Neural progenitor cell (in vitro differentiated cells): ENCODE data around the gene HNRNPLL. TPM values are rescaled to one million over a fixed set of nuclear protein-coding genes. Genes with fewer than 3 reads are reported as not detected.

ENCODE experiments used
- DNase-seq: peaks from one replicate; pipeline ENCODE4 v3.0.0-alpha.2; 2016; ENCODE audit warnings: low spot score
- H2AFZ ChIP-seq: fragments of 200-600 bp; sonication (generic); replicated peaks from 2 replicates; pipeline ENCODE4 v1.6.1; 2016; ENCODE audit warnings: antibody characterized with exemption
- H3F3A ChIP-seq: fragments of 200-600 bp; sonication (generic); 2 replicates; pipeline ENCODE4 v1.6.1; 2016; ENCODE audit warnings: antibody characterized with exemption, low read depth
- H3K27ac ChIP-seq: fragments of 200-600 bp; sonication (generic); 2 replicates; pipeline ENCODE4 v1.5.1; 2016; ENCODE audit warnings: mild to moderate bottlenecking
- H3K27me3 ChIP-seq: fragments of 200-600 bp; sonication (generic); 2 replicates; pipeline ENCODE4 v1.6.1; 2016; ENCODE audit warnings: mild to moderate bottlenecking, moderate library complexity
- H3K36me3 ChIP-seq: fragments of 200-600 bp; sonication (generic); 2 replicates; pipeline ENCODE4 v1.5.1; 2016
- H3K4me1 ChIP-seq: fragments of 200-600 bp; sonication (generic); 2 replicates; pipeline ENCODE4 v1.6.1; 2016; ENCODE audit warnings: mixed run types
- H3K4me2 ChIP-seq: fragments of 200-600 bp; sonication (generic); 2 replicates; pipeline ENCODE4 v1.6.1; 2016
- H3K4me3 ChIP-seq: fragments of 200-600 bp; sonication (generic); 2 replicates; pipeline ENCODE4 v1.5.1; 2016
- H3K79me2 ChIP-seq: fragments of 200-600 bp; sonication (generic); 2 replicates; pipeline ENCODE4 v1.6.1; 2016; ENCODE audit warnings: low read depth
- H3K9ac ChIP-seq: fragments of 200-600 bp; sonication (generic); 2 replicates; pipeline ENCODE4 v1.6.1; 2016
- H3K9me3 ChIP-seq: fragments of 200-600 bp; sonication (generic); 2 replicates; pipeline ENCODE4 v1.5.1; 2016; ENCODE audit warnings: low read depth
- H4K20me1 ChIP-seq: fragments of 200-600 bp; sonication (generic); 2 replicates; pipeline ENCODE4 v1.6.1; 2016; ENCODE audit warnings: low read depth
- H3K27ac Mint-ChIP-seq: 3 replicates; pipeline ENCODE4 v1.8.0; 2021; ENCODE audit warnings: mixed read lengths
- H3K27me3 Mint-ChIP-seq: 2 replicates; pipeline ENCODE4 v1.8.0; 2022; ENCODE audit warnings: low read depth, mild to moderate bottlenecking, inconsistent platforms, moderate library complexity, mixed read lengths; ENCODE audit not compliant: insufficient read depth
- H3K36me3 Mint-ChIP-seq: 3 replicates; pipeline ENCODE4 v1.8.0; 2021; ENCODE audit warnings: mixed read lengths
- H3K4me1 Mint-ChIP-seq: 3 replicates; pipeline ENCODE4 v1.8.0; 2021; ENCODE audit warnings: mixed read lengths
- H3K4me3 Mint-ChIP-seq: 3 replicates; pipeline ENCODE4 v1.8.0; 2021; ENCODE audit warnings: mild to moderate bottlenecking, moderate library complexity, mixed read lengths
- H3K9me3 Mint-ChIP-seq: 3 replicates; pipeline ENCODE4 v1.8.0; 2020; ENCODE audit warnings: mixed read lengths
- CTCF ChIP-seq: fragments of 200-600 bp; sonication (generic); IDR thresholded peaks from 2 replicates; pipeline ENCODE4 v1.5.1; 2017; ENCODE audit warnings: antibody characterized with exemption, mild to moderate bottlenecking
- EZH2 ChIP-seq: fragments of 200-600 bp; sonication (generic); IDR thresholded peaks from 2 replicates; pipeline ENCODE4 v1.6.1; 2017; ENCODE audit warnings: antibody characterized with exemption, mild to moderate bottlenecking, moderate library complexity
- EZH2phosphoT487 ChIP-seq: fragments of 200-600 bp; sonication (generic); IDR thresholded peaks from 2 replicates; pipeline ENCODE4 v1.6.1; 2017; ENCODE audit warnings: antibody characterized with exemption
- total RNA-seq: library from RNA; depleted of rRNA; stranded (reverse); fragments of >200 nt; gene quantifications from 2 replicates; pipeline ENCODE4 v1.2.3, GENCODE V29; 2015; ENCODE audit warnings: low replicate concordance

Gene HNRNPLL
- total RNA-seq, 1 donor from 2014 or later, result 109 TPM

GRCh38 chr2:38578832-38579231, 23.9 kb downstream of the HNRNPLL start:
- Histone ChIP-seq H3K4me2 (no peak overlapping the region), H4K20me1 (peaks cover 26% of the 10 kb centered on the region)
- no peaks in the 10 kb centered on the region for H3K27me3 Mint-ChIP-seq

GRCh38 chr2:38574278-38574677, 28.4 kb downstream of the HNRNPLL start:
- H3K36me3 ChIP-seq, result peaks cover 19% of the 10 kb centered on the region
- H3F3A ChIP-seq, result no peaks in the 10 kb centered on the region
- no peaks in the 10 kb centered on the region for H3K4me1 ChIP-seq
- no peaks in the 10 kb centered on the region for H3K27me3 Mint-ChIP-seq
- no peak overlapping the region for H3K4me3 ChIP-seq
- H2AFZ ChIP-seq, result no peak overlapping the region
- H3K4me3 Mint-ChIP-seq, result no peak overlapping the region
- no peaks in the 10 kb centered on the region for H3K9me3 ChIP-seq
- DNase-seq, result no peak
- H3K79me2 ChIP-seq, result peaks cover 15% of the 10 kb centered on the region
- TF ChIP-seq EZH2phosphoT487, result no peak
- TF ChIP-seq CTCF, result no peak
- TF ChIP-seq EZH2, result no peak
- H3K9ac ChIP-seq, result no peak overlapping the region
- H3K4me2 ChIP-seq, result no peak overlapping the region
- peaks cover 14% of the 10 kb centered on the region for H3K36me3 Mint-ChIP-seq
- no peaks in the 10 kb centered on the region for H3K27me3 ChIP-seq
- no peak overlapping the region for H3K27ac ChIP-seq
- no peaks in the 10 kb centered on the region for H3K9me3 Mint-ChIP-seq
- no peaks in the 10 kb centered on the region for H3K4me1 Mint-ChIP-seq
- no peak overlapping the region for H3K27ac Mint-ChIP-seq
- peaks cover 13% of the 10 kb centered on the region for H4K20me1 ChIP-seq

More at GRCh38 chr2:38578832-38579231, 23.9 kb downstream of the HNRNPLL start:
- Histone ChIP-seq H3K4me1 (no peaks in the 10 kb centered on the region), H3K79me2 (peaks cover 23% of the 10 kb centered on the region), H3K9me3 (no peaks in the 10 kb centered on the region), H3K27ac (no peak overlapping the region), H3F3A (peaks cover 7% of the 10 kb centered on the region), H2AFZ (no peak overlapping the region), H3K36me3 (peaks cover 15% of the 10 kb centered on the region), H3K9ac (no peak overlapping the region), H3K4me3 (no peak overlapping the region), H3K27me3 (no peaks in the 10 kb centered on the region)
- Mint-ChIP-seq H3K36me3 (peaks cover 14% of the 10 kb centered on the region), H3K9me3 (no peaks in the 10 kb centered on the region), H3K27ac (no peak overlapping the region), H3K4me1 (no peaks in the 10 kb centered on the region), H3K4me3 (no peak overlapping the region)
- no peak for DNase-seq
- no peak for TF ChIP-seq EZH2
- TF ChIP-seq EZH2phosphoT487, result no peak
- no peak for TF ChIP-seq CTCF

GRCh38 chr2:38572167-38572566, 30.6 kb downstream of the HNRNPLL start:
- TF ChIP-seq EZH2phosphoT487, result no peak
- TF ChIP-seq EZH2, result no peak
- no peak for TF ChIP-seq CTCF
- H3K79me2 ChIP-seq, result peaks cover 8% of the 10 kb centered on the region
- peaks cover 37% of the 10 kb centered on the region for H3K36me3 ChIP-seq
- no peak overlapping the region for H3K27ac ChIP-seq
- H3K9ac ChIP-seq, result no peak overlapping the region
- H3K4me2 ChIP-seq, result no peak overlapping the region
- peaks cover 9% of the 10 kb centered on the region for H3F3A ChIP-seq
- H2AFZ ChIP-seq, result no peak overlapping the region
- Mint-ChIP-seq H3K36me3 (peaks cover 21% of the 10 kb centered on the region), H3K27me3 (no peaks in the 10 kb centered on the region), H3K4me3 (no peak overlapping the region), H3K27ac (peak overlapping the region; percentile 58), H3K9me3 (no peaks in the 10 kb centered on the region), H3K4me1 (no peaks in the 10 kb centered on the region)
- H3K4me1 ChIP-seq, result no peaks in the 10 kb centered on the region
- H3K27me3 ChIP-seq, result no peaks in the 10 kb centered on the region
- no peak overlapping the region for H3K4me3 ChIP-seq
- no peak for DNase-seq
- peaks cover 13% of the 10 kb centered on the region for H4K20me1 ChIP-seq
- no peaks in the 10 kb centered on the region for H3K9me3 ChIP-seq
